NT2/D1 (cell line): ENCODE measurements around the gene PCSK6.

Source experiments
- DNase-seq: peaks from one replicate; pipeline ENCODE4 v3.0.0-alpha.2; 2011; ENCODE audit warnings: low read depth, low spot score
- H3K27me3 ChIP-seq: 2 replicates; pipeline ENCODE4 v1.6.0; 2011; ENCODE audit warnings: mild to moderate bottlenecking; ENCODE audit not compliant: insufficient read length, insufficient read depth
- H3K36me3 ChIP-seq: 2 replicates; pipeline ENCODE4 v1.6.1; 2011; ENCODE audit warnings: mild to moderate bottlenecking, low read length, mixed read lengths; ENCODE audit not compliant: insufficient read depth, insufficient read length
- H3K4me1 ChIP-seq: 2 replicates; pipeline ENCODE4 v1.5.1; 2011; ENCODE audit not compliant: insufficient read depth, insufficient read length
- H3K4me3 ChIP-seq: 2 replicates; pipeline ENCODE4 v1.5.1; 2011; ENCODE audit warnings: low read depth; ENCODE audit not compliant: insufficient read length
- H3K9ac ChIP-seq: 2 replicates; pipeline ENCODE4 v1.6.0; 2011; ENCODE audit warnings: low read depth; ENCODE audit not compliant: insufficient read length
- H3K9me3 ChIP-seq: 2 replicates; pipeline ENCODE4 v1.5.1; 2011; ENCODE audit warnings: mild to moderate bottlenecking, low read length; ENCODE audit not compliant: insufficient read depth
- SUZ12 ChIP-seq: IDR thresholded peaks from 2 replicates; pipeline ENCODE4 v1.6.1; 2011; ENCODE audit not compliant: insufficient read length, insufficient read depth; ENCODE audit errors: extremely low read depth
- YY1 ChIP-seq: IDR thresholded peaks from 2 replicates; pipeline ENCODE4 v1.6.1; 2011; ENCODE audit not compliant: insufficient read length, insufficient read depth
- ZNF274 ChIP-seq: IDR thresholded peaks from 2 replicates; pipeline ENCODE4 v1.6.1; 2011; ENCODE audit warnings: mild to moderate bottlenecking, low read depth, low read length

PCSK6 gene

DNA sequence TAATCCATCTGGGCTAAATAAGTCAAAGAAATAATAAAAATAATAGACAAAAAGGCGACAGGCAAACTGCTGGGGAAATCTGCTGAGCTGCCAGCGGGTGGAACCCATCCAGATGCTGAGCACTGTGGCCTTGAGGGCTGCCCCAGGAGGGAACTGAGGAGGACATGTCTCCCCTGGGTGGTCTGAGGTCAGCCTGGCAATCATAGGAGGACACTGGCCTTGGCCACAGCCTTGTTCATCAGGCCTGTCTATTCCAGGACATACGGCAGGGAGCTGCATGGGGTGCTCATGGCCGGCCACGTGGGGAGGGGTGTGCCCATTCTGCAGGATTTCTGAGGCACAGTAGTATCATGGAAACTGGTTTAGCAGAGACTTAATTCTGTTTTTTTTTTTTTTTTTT is 173.0 kb downstream of the PCSK6 start:
- Histone ChIP-seq H3K4me3 (no peak overlapping the region), H3K9me3 (no peaks in the 10 kb centered on the region), H3K27me3 (no peaks in the 10 kb centered on the region), H3K36me3 (peaks cover 6% of the 10 kb centered on the region), H3K9ac (no peak overlapping the region), H3K4me1 (peaks cover 4% of the 10 kb centered on the region)
- no peak for DNase-seq
- TF ChIP-seq ZNF274 = no peak
- TF ChIP-seq YY1 = no peak
- no peak for TF ChIP-seq SUZ12

DNA sequence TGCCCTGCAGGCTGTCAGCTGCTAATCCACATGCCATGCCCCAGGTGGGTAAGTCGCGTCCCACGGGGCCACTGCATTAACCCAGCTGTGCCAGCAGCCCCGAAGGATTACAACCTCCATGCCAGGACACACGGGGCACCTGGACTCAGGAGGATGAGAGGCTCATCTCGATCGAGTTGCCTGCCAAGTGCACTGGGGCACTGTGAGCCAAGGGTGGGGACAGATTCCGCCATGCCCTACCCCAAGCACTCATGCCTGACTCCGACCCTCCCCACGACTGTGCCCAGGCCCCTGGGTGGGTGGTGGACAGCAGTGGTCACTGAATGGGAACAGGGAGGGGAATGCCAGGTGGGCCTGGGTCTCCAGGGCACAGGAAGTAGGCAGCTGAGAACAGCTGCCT is 173.8 kb downstream of the PCSK6 start:
- no peaks in the 10 kb centered on the region for H3K27me3 ChIP-seq
- H3K9ac ChIP-seq = no peak overlapping the region
- no peak for DNase-seq
- no peak for TF ChIP-seq ZNF274
- TF ChIP-seq SUZ12 = no peak
- no peak for TF ChIP-seq YY1
- peaks cover 6% of the 10 kb centered on the region for H3K36me3 ChIP-seq
- H3K9me3 ChIP-seq = no peaks in the 10 kb centered on the region
- peaks cover 4% of the 10 kb centered on the region for H3K4me1 ChIP-seq
- no peak overlapping the region for H3K4me3 ChIP-seq

DNA sequence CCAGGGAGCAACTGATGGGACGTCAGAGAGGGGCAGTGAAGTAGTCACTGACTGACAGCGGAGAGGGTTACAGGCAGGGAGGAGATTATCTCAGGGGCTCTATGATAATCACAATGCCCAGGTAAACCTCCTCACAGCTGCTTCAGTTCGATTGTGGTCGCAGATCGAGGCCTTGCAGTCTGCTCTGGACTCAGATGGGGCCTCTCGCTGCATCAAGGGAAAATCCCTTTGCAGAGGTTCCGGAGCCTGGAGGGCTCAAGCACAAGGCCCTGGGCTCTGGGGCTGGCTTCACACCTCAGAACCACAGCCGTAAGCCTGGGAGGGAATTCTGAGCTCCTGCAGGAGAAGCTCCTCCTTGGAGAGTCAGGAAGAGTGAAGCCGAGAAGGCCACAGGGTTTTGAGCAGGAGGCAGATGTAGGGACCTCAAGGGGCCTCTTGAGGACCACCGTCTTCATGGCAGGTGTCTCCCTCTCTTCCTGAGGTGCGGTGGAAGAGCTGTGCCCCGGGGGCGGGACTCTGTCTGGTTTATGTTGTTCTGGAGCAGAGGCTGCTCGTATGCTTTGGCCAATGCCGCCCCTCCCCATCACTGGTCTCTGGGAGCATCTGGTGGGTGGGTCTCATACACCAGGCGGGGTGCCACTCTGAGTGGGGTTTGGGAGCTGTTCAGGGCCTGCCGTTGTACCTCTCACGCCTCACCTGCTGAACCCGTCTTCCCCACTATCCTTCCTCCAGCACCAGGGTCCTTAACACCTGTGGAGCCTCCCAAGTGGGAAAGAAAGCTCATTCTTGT is 175.0 kb downstream of the PCSK6 start:
- Histone ChIP-seq H3K4me1 (peaks cover 4% of the 10 kb centered on the region), H3K4me3 (no peak overlapping the region), H3K9ac (no peak overlapping the region), H3K36me3 (peaks cover 6% of the 10 kb centered on the region), H3K27me3 (no peaks in the 10 kb centered on the region), H3K9me3 (no peaks in the 10 kb centered on the region)
- DNase-seq = no peak
- TF ChIP-seq ZNF274 (no peak), YY1 (no peak), SUZ12 (no peak)

DNA sequence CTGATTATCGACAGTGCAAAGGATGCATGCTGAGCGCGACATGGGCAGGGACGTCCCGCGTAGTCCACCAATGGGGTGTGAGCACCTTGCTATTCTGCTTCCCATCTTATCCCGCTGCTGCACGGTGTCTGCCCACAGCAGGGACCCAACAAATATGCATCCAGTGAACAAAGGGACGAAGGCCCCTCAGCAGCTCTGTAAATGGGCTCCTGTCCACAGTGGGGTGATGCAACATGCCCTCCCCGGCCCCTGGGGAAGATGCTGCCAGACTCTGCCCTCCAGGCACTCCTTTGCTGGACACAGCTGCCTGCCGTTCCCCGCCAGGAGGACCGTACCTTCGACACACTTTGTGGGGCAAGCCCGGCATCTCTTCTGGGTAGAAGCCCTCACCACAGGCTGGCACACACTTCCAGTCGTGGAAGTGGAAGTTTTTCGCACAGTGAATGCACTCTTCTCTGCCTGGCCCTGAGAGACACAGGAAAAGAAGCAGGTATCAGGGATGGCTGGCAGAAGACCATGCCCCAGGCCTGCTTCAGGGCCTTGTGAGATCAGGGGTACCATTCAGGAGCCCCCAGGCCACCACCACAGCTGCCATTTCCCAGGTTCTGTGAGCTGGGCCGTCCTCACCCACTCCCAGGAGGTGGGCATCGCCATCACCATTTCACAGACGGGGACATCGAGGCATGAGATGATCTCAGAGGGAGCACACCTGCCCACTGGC is 176.3 kb downstream of the PCSK6 start:
- DNase-seq = no peak
- peaks cover 8% of the 10 kb centered on the region for H3K4me1 ChIP-seq
- TF ChIP-seq ZNF274 (no peak), SUZ12 (no peak), YY1 (no peak)
- H3K4me3 ChIP-seq = no peak overlapping the region
- no peaks in the 10 kb centered on the region for H3K9me3 ChIP-seq
- H3K27me3 ChIP-seq = no peaks in the 10 kb centered on the region
- H3K36me3 ChIP-seq = peaks cover 6% of the 10 kb centered on the region
- no peak overlapping the region for H3K9ac ChIP-seq

DNA sequence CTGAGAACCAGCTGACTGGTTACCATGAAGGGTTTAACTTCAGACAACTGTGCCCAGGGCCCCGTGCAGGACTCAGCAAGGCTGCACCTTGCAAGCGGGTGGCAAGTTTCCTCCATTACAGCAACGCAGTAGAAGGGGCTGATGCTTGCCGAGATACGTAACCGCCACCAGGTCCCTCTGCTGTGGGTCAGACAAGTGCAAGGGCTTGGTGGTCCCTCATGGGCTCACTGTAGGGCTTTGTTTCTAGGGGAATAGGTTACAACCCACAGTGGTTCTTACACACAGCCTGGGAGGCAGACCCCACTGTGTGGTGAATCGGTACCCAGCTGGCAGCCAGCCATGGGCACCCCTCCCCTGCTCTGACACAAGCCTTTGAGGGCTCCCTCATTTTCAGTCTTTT is 179.0 kb downstream of the PCSK6 start:
- TF ChIP-seq YY1 (no peak), ZNF274 (no peak), SUZ12 (no peak)
- H3K4me1 ChIP-seq = peaks cover 15% of the 10 kb centered on the region
- H3K36me3 ChIP-seq = peaks cover under 1% of the 10 kb centered on the region
- H3K4me3 ChIP-seq = no peak overlapping the region
- no peaks in the 10 kb centered on the region for H3K9me3 ChIP-seq
- H3K27me3 ChIP-seq = no peaks in the 10 kb centered on the region
- no peak for DNase-seq
- no peak overlapping the region for H3K9ac ChIP-seq

DNA sequence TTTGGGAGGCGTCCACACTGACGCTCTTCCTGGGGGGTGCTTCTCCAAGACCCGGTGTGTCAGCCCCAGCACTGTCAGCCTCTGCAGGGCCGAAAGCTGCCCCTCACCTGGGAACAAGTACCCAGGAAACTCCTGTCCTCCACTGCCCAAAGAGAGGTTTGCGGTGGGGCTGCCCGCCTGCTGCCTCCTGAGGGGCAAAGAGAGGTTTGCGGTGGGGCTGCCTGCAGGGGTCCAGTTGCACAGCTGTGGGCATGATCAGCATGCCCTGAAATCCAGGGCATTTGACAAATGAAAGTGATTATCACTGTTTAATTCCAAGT is 179.4 kb downstream of the PCSK6 start:
- no peak for DNase-seq
- TF ChIP-seq SUZ12 (no peak), YY1 (no peak), ZNF274 (no peak)
- Histone ChIP-seq H3K36me3 (no peaks in the 10 kb centered on the region), H3K9ac (no peak overlapping the region), H3K9me3 (no peaks in the 10 kb centered on the region), H3K4me1 (peaks cover 15% of the 10 kb centered on the region), H3K27me3 (no peaks in the 10 kb centered on the region), H3K4me3 (no peak overlapping the region)

DNA sequence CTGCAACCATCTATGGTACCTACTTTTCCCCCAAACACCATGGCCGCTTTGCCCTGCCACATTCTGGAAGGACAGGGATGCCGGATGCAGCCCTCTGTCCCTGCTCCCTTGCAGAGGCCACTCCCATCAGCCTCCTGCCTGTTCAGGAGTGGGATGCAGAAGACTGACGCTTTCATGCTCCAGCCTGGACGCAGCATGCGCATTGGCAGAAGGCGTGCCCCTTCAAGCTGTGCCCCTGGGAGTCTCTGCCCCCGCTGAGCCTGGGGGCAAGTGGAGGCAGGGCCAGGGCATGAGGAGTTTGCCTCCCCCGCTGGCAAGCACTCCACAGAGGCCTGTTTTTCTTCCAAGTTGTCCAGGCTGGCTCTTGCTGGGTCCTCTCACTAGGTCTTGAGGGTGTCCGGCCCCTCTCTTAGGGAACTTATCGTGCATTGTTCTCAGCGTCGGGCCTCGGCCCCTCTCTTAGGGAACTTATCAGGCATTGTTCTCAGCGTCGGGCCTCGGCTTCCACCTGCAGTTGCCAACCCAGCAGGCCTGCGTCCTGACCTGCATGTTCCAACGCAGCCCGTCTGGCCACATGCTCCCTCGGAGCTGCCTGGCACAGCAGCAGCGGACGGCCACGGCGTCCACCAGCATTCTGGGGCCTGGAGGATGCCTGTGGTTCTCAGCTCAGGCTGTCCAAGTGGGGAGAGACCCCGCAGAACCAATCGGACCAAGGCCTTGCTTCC is 179.9 kb downstream of the PCSK6 start:
- H3K36me3 ChIP-seq = no peaks in the 10 kb centered on the region
- peaks cover 15% of the 10 kb centered on the region for H3K4me1 ChIP-seq
- H3K27me3 ChIP-seq = no peaks in the 10 kb centered on the region
- no peak overlapping the region for H3K9ac ChIP-seq
- no peak overlapping the region for H3K4me3 ChIP-seq
- no peaks in the 10 kb centered on the region for H3K9me3 ChIP-seq
- no peak for DNase-seq
- TF ChIP-seq YY1 (no peak), ZNF274 (no peak), SUZ12 (no peak)
